H1 (cell line): ENCODE data around the gene PSMG2. TPM values are rescaled to one million over a fixed set of nuclear protein-coding genes. Genes with fewer than 3 reads are reported as not detected.

Experiments used
- polyA plus RNA-seq, 7 experiments: library from polyadenylated mRNA; depleted of rRNA in 3 of 7; stranded (reverse) in 5 of 7; unstranded in 2 of 7; fragments of >200 nt in 5 of 7; fragments of 200-250 nt in 2 of 7; gene quantifications; 1 replicate in 5 of 7; 2 replicates in 1 of 7; 4 replicates in 1 of 7; pipeline versions ENCODE4 v1.2.1 to v1.2.3, GENCODE V29; 2011 to 2013; ENCODE audit warnings: missing spikeins in 2 of 7, mixed read lengths in 2 of 7
- small RNA-seq: library from polyadenylated mRNA; stranded (forward); fragments of <200 nt; extraction: miRNeasy Mini kit (QIAGEN cat#:217004); gene quantifications from one replicate; pipeline ENCODE3, GENCODE V24; 2013; ENCODE audit not compliant: insufficient read depth
- total RNA-seq: library from RNA; stranded (reverse); fragmentation: NEBNext Ultra II Directional; extraction: Animal tissue kit (Norgen Biotek cat#: 25700); gene quantifications from 2 replicates; pipeline ENCODE4 v1.2.1, GENCODE V29; 2021

Gene PSMG2
- total and polyA plus RNA-seq, 2 of the 8 experiments (the other 6 are each of a cell fraction or from before 2014, with no cell fraction given), result 52.9 to 79.3 TPM

Small RNA genes lying within 50 kb of the gene (small RNA-seq; reads per million reads assigned to genes)
- not detected for gene RF00019

Other genes starting within 250 kb of the PSMG2 start
- 19.0 and 21.5 TPM in 2 replicates for gene SPIRE1, start 44.9 kb upstream of the PSMG2 start, total RNA-seq
- 3.7 and 6.0 TPM in 2 replicates for gene SPIRE1, start 44.9 kb upstream of the PSMG2 start, polyA plus RNA-seq (2011; rRNA removed)
- 14.3 and 18.1 TPM in 2 replicates for gene CEP76, start 319 bp upstream of the PSMG2 start, total RNA-seq
- gene CEP76, start 319 bp upstream of the PSMG2 start, polyA plus RNA-seq (2011; rRNA removed), result 6.7 and 9.0 TPM in 2 replicates
- 54.0 and 54.5 TPM in 2 replicates for gene PTPN2, start 181.2 kb downstream of the PSMG2 start, total RNA-seq
- gene PTPN2, start 181.2 kb downstream of the PSMG2 start, polyA plus RNA-seq (2011; rRNA removed), result 11.6 and 16.4 TPM in 2 replicates
- 92.6 and 96.7 TPM in 2 replicates for gene SEH1L, start 245.0 kb downstream of the PSMG2 start, total RNA-seq
- 31.9 and 41.7 TPM in 2 replicates for gene SEH1L, start 245.0 kb downstream of the PSMG2 start, polyA plus RNA-seq (2011; rRNA removed)